ENCODE data around the gene DDR1.
A peak's percentile ranks its signal among the peaks of the same experiment; 100 is the strongest.
"Not testable (repeated sequence)": the region's sequence is repeated elsewhere in the genome, so short reads cannot be mapped to it uniquely, and the experiment has no call there.

DDR1 gene

GRCh38 chr6:30883685-30884520 lies at the start of gene DDR1:
Gene DDR1 (plus strand): TSS chr6:30884519. CDS start chr6:30888730, 4,211 bp downstream.
- peak; percentile 58 for DNase-seq

GRCh38 chr6:30834646-30835045 lies 49.7 kb upstream of the DDR1 start:
- no peak for DNase-seq

- DNase-seq, result no peak
Measured at GRCh38 chr6:30835576-30835975, 48.7 kb upstream of the DDR1 start.

- DNase-seq, result no peak
Measured at GRCh38 chr6:30836431-30836866, 47.9 kb upstream of the DDR1 start.

- DNase-seq, result no peak
Measured at GRCh38 chr6:30836957-30837356, 47.4 kb upstream of the DDR1 start.

GRCh38 chr6:30837432-30837831 lies 46.9 kb upstream of the DDR1 start:
- no peak for DNase-seq

- DNase-seq, result no peak
Measured at GRCh38 chr6:30837870-30838269, 46.4 kb upstream of the DDR1 start.

GRCh38 chr6:30839671-30840070 lies 44.6 kb upstream of the DDR1 start:
- DNase-seq, result no peak

GRCh38 chr6:30840084-30840934 lies 44.0 kb upstream of the DDR1 start:
- DNase-seq, result no peak

- DNase-seq, result no peak
Measured at GRCh38 chr6:30840935-30841643, 43.2 kb upstream of the DDR1 start.

GRCh38 chr6:30841644-30842504 lies 42.4 kb upstream of the DDR1 start:
- no peak for DNase-seq

GRCh38 chr6:30842754-30843610 lies 41.3 kb upstream of the DDR1 start:
- no peak for DNase-seq

- DNase-seq, result no peak
Measured at GRCh38 chr6:30843611-30843998, 40.7 kb upstream of the DDR1 start.

GRCh38 chr6:30844118-30844535 lies 40.2 kb upstream of the DDR1 start:
- no peak for DNase-seq

GRCh38 chr6:30845183-30845582 lies 39.1 kb upstream of the DDR1 start:
- no peak for DNase-seq

- DNase-seq, result no peak
Measured at GRCh38 chr6:30847421-30847970, 36.8 kb upstream of the DDR1 start.

- no peak for DNase-seq
Measured at GRCh38 chr6:30847971-30848436, 36.3 kb upstream of the DDR1 start.

- DNase-seq, result no peak
Measured at GRCh38 chr6:30849903-30850651, 34.2 kb upstream of the DDR1 start.

GRCh38 chr6:30852459-30852858 lies 31.9 kb upstream of the DDR1 start:
- not testable (repeated sequence) for DNase-seq
